KMS-11 (cell line): ENCODE measurements around the gene C2.
"Not testable (repeated sequence)": the region's sequence is repeated elsewhere in the genome, so short reads cannot be mapped to it uniquely, and the experiment has no call there.

Experiments used
- H2AFZ ChIP-seq: fragments of 200-600 bp; sonication (generic); 2 replicates; pipeline ENCODE4 v1.6.1; 2016; ENCODE audit warnings: antibody characterized with exemption, mixed run types, low read depth
- H3K27ac ChIP-seq: fragments of 200-600 bp; sonication (generic); 2 replicates; pipeline ENCODE4 v1.6.1; 2016; ENCODE audit warnings: mild to moderate bottlenecking, mixed run types
- H3K27me3 ChIP-seq: fragments of 200-600 bp; sonication (generic); 2 replicates; pipeline ENCODE4 v1.6.1; 2017; ENCODE audit warnings: mild to moderate bottlenecking, low read depth, mixed run types, moderate library complexity; ENCODE audit not compliant: insufficient read depth
- H3K36me3 ChIP-seq: fragments of 200-600 bp; sonication (generic); 2 replicates; pipeline ENCODE4 v1.6.1; 2017; ENCODE audit warnings: mild to moderate bottlenecking, mixed run types; ENCODE audit not compliant: insufficient read depth
- H3K4me1 ChIP-seq: fragments of 200-600 bp; sonication (generic); 2 replicates; pipeline ENCODE4 v1.6.1; 2016; ENCODE audit warnings: mild to moderate bottlenecking, low read depth, mixed run types; ENCODE audit not compliant: poor library complexity, severe bottlenecking
- H3K4me2 ChIP-seq: fragments of 200-600 bp; sonication (generic); 2 replicates; pipeline ENCODE4 v1.7.0; 2016; ENCODE audit warnings: mild to moderate bottlenecking, mixed run types
- H3K4me3 ChIP-seq: fragments of 200-600 bp; sonication (generic); IDR thresholded peaks from 2 replicates; pipeline ENCODE4 v1.6.1; 2017; ENCODE audit warnings: low read depth, low read length, mixed read lengths; ENCODE audit not compliant: insufficient read depth
- H3K79me2 ChIP-seq: fragments of 200-600 bp; sonication (generic); 2 replicates; pipeline ENCODE4 v1.6.1; 2016; ENCODE audit warnings: low read depth, mixed run types; ENCODE audit not compliant: insufficient read depth
- H3K9ac ChIP-seq: fragments of 200-600 bp; sonication (generic); 2 replicates; pipeline ENCODE4 v1.6.1; 2016; ENCODE audit warnings: mild to moderate bottlenecking, mixed run types
- H4K20me1 ChIP-seq: fragments of 200-600 bp; sonication (generic); 2 replicates; pipeline ENCODE4 v1.6.1; 2016; ENCODE audit warnings: mild to moderate bottlenecking, mixed run types; ENCODE audit not compliant: insufficient read depth

The C2 gene

GRCh38 chr6:31994421-31994820, 66.9 kb downstream of the C2 start:
- not testable (repeated sequence) for H3K4me1 ChIP-seq, H3K9ac ChIP-seq, H3K4me3 ChIP-seq, H3K4me2 ChIP-seq, H3K36me3 ChIP-seq, H3K27me3 ChIP-seq, H3K27ac ChIP-seq, H2AFZ ChIP-seq, H4K20me1 ChIP-seq, H3K79me2 ChIP-seq
